Neural progenitor cell (in vitro differentiated cells): ENCODE data around the gene SPINK5. TPM values are rescaled to one million over a fixed set of nuclear protein-coding genes. Genes with fewer than 3 reads are reported as not detected.

Experiments
- DNase-seq: peaks from one replicate; pipeline ENCODE4 v3.0.0-alpha.2; 2016; ENCODE audit warnings: low spot score
- H2AFZ ChIP-seq: fragments of 200-600 bp; sonication (generic); replicated peaks from 2 replicates; pipeline ENCODE4 v1.6.1; 2016; ENCODE audit warnings: antibody characterized with exemption
- H3F3A ChIP-seq: fragments of 200-600 bp; sonication (generic); 2 replicates; pipeline ENCODE4 v1.6.1; 2016; ENCODE audit warnings: antibody characterized with exemption, low read depth
- H3K27ac ChIP-seq: fragments of 200-600 bp; sonication (generic); 2 replicates; pipeline ENCODE4 v1.5.1; 2016; ENCODE audit warnings: mild to moderate bottlenecking
- H3K27me3 ChIP-seq: fragments of 200-600 bp; sonication (generic); 2 replicates; pipeline ENCODE4 v1.6.1; 2016; ENCODE audit warnings: mild to moderate bottlenecking, moderate library complexity
- H3K36me3 ChIP-seq: fragments of 200-600 bp; sonication (generic); 2 replicates; pipeline ENCODE4 v1.5.1; 2016
- H3K4me1 ChIP-seq: fragments of 200-600 bp; sonication (generic); 2 replicates; pipeline ENCODE4 v1.6.1; 2016; ENCODE audit warnings: mixed run types
- H3K4me2 ChIP-seq: fragments of 200-600 bp; sonication (generic); 2 replicates; pipeline ENCODE4 v1.6.1; 2016
- H3K4me3 ChIP-seq: fragments of 200-600 bp; sonication (generic); 2 replicates; pipeline ENCODE4 v1.5.1; 2016
- H3K79me2 ChIP-seq: fragments of 200-600 bp; sonication (generic); 2 replicates; pipeline ENCODE4 v1.6.1; 2016; ENCODE audit warnings: low read depth
- H3K9ac ChIP-seq: fragments of 200-600 bp; sonication (generic); 2 replicates; pipeline ENCODE4 v1.6.1; 2016
- H3K9me3 ChIP-seq: fragments of 200-600 bp; sonication (generic); 2 replicates; pipeline ENCODE4 v1.5.1; 2016; ENCODE audit warnings: low read depth
- H4K20me1 ChIP-seq: fragments of 200-600 bp; sonication (generic); 2 replicates; pipeline ENCODE4 v1.6.1; 2016; ENCODE audit warnings: low read depth
- H3K27ac Mint-ChIP-seq: 3 replicates; pipeline ENCODE4 v1.8.0; 2021; ENCODE audit warnings: mixed read lengths
- H3K27me3 Mint-ChIP-seq: 2 replicates; pipeline ENCODE4 v1.8.0; 2022; ENCODE audit warnings: low read depth, mild to moderate bottlenecking, inconsistent platforms, moderate library complexity, mixed read lengths; ENCODE audit not compliant: insufficient read depth
- H3K36me3 Mint-ChIP-seq: 3 replicates; pipeline ENCODE4 v1.8.0; 2021; ENCODE audit warnings: mixed read lengths
- H3K4me1 Mint-ChIP-seq: 3 replicates; pipeline ENCODE4 v1.8.0; 2021; ENCODE audit warnings: mixed read lengths
- H3K4me3 Mint-ChIP-seq: 3 replicates; pipeline ENCODE4 v1.8.0; 2021; ENCODE audit warnings: mild to moderate bottlenecking, moderate library complexity, mixed read lengths
- H3K9me3 Mint-ChIP-seq: 3 replicates; pipeline ENCODE4 v1.8.0; 2020; ENCODE audit warnings: mixed read lengths
- CTCF ChIP-seq: fragments of 200-600 bp; sonication (generic); IDR thresholded peaks from 2 replicates; pipeline ENCODE4 v1.5.1; 2017; ENCODE audit warnings: antibody characterized with exemption, mild to moderate bottlenecking
- EZH2 ChIP-seq: fragments of 200-600 bp; sonication (generic); IDR thresholded peaks from 2 replicates; pipeline ENCODE4 v1.6.1; 2017; ENCODE audit warnings: antibody characterized with exemption, mild to moderate bottlenecking, moderate library complexity
- EZH2phosphoT487 ChIP-seq: fragments of 200-600 bp; sonication (generic); IDR thresholded peaks from 2 replicates; pipeline ENCODE4 v1.6.1; 2017; ENCODE audit warnings: antibody characterized with exemption
- total RNA-seq: library from RNA; depleted of rRNA; stranded (reverse); fragments of >200 nt; gene quantifications from 2 replicates; pipeline ENCODE4 v1.2.3, GENCODE V29; 2015; ENCODE audit warnings: low replicate concordance

The SPINK5 gene
- total RNA-seq, 1 donor from 2014 or later: 18.1 TPM

GRCh38 chr5:148091991-148092964, 28.5 kb downstream of the SPINK5 start:
- TF ChIP-seq EZH2 (no peak), CTCF (no peak), EZH2phosphoT487 (no peak)
- H3K4me1 Mint-ChIP-seq: peaks cover 5% of the 10 kb centered on the region
- Histone ChIP-seq H3K36me3 (no peaks in the 10 kb centered on the region), H3K79me2 (no peaks in the 10 kb centered on the region), H3K4me1 (no peaks in the 10 kb centered on the region), H3K27me3 (no peaks in the 10 kb centered on the region), H3F3A (no peaks in the 10 kb centered on the region), H3K4me3 (no peak overlapping the region), H4K20me1 (no peaks in the 10 kb centered on the region), H3K27ac (no peak overlapping the region), H3K9me3 (no peaks in the 10 kb centered on the region), H2AFZ (no peak overlapping the region), H3K9ac (no peak overlapping the region), H3K4me2 (no peak overlapping the region)
- no peak for DNase-seq
- H3K27ac Mint-ChIP-seq: no peak overlapping the region
- no peaks in the 10 kb centered on the region for H3K36me3 Mint-ChIP-seq
- no peak overlapping the region for H3K4me3 Mint-ChIP-seq
- peaks cover 2% of the 10 kb centered on the region for H3K27me3 Mint-ChIP-seq
- no peaks in the 10 kb centered on the region for H3K9me3 Mint-ChIP-seq

GRCh38 chr5:148094336-148094735, 30.6 kb downstream of the SPINK5 start:
- Histone ChIP-seq H3K4me1 (peaks cover 5% of the 10 kb centered on the region), H4K20me1 (no peaks in the 10 kb centered on the region), H2AFZ (no peak overlapping the region), H3K36me3 (no peaks in the 10 kb centered on the region), H3K4me2 (no peak overlapping the region), H3K27me3 (no peaks in the 10 kb centered on the region), H3K9ac (no peak overlapping the region), H3K27ac (no peak overlapping the region), H3K79me2 (no peaks in the 10 kb centered on the region), H3K4me3 (no peak overlapping the region), H3K9me3 (no peaks in the 10 kb centered on the region), H3F3A (no peaks in the 10 kb centered on the region)
- peaks cover 2% of the 10 kb centered on the region for H3K27me3 Mint-ChIP-seq
- H3K36me3 Mint-ChIP-seq: no peaks in the 10 kb centered on the region
- no peak for DNase-seq
- TF ChIP-seq EZH2phosphoT487 (no peak), CTCF (no peak), EZH2 (no peak)
- no peak overlapping the region for H3K27ac Mint-ChIP-seq
- H3K9me3 Mint-ChIP-seq: no peaks in the 10 kb centered on the region
- H3K4me1 Mint-ChIP-seq: peaks cover 2% of the 10 kb centered on the region
- no peak overlapping the region for H3K4me3 Mint-ChIP-seq

- H3K36me3 ChIP-seq: peaks cover 4% of the 10 kb centered on the region
- H4K20me1 ChIP-seq: no peaks in the 10 kb centered on the region
- Mint-ChIP-seq H3K9me3 (no peaks in the 10 kb centered on the region), H3K36me3 (no peaks in the 10 kb centered on the region), H3K27ac (no peak overlapping the region), H3K27me3 (no peaks in the 10 kb centered on the region), H3K4me1 (no peaks in the 10 kb centered on the region), H3K4me3 (no peak overlapping the region)
- H3K9me3 ChIP-seq: no peaks in the 10 kb centered on the region
- DNase-seq: no peak
- no peak for TF ChIP-seq EZH2phosphoT487
- no peak for TF ChIP-seq EZH2
- no peak for TF ChIP-seq CTCF
- no peaks in the 10 kb centered on the region for H3K27me3 ChIP-seq
- H3K4me3 ChIP-seq: no peak overlapping the region
- H3K4me2 ChIP-seq: no peak overlapping the region
- peaks cover 1% of the 10 kb centered on the region for H3K4me1 ChIP-seq
- no peak overlapping the region for H3K27ac ChIP-seq
- no peaks in the 10 kb centered on the region for H3K79me2 ChIP-seq
- H3F3A ChIP-seq: no peaks in the 10 kb centered on the region
- H2AFZ ChIP-seq: no peak overlapping the region
- no peak overlapping the region for H3K9ac ChIP-seq
Observed at GRCh38 chr5:148104226-148104625, 40.4 kb downstream of the SPINK5 start.
